NCI-H2029 treated with DMSO at 0.1 percent for 48 hours (cell line): ENCODE data around the gene ANGEL2.
"Not testable (repeated sequence)": the region's sequence is repeated elsewhere in the genome, so short reads cannot be mapped to it uniquely, and the experiment has no call there.

ENCODE experiments used
- DNase-seq: peaks from one replicate; lab custom pipeline; 2025; lab: John Stamatoyannopoulos, UW

Gene ANGEL2

GRCh38 chr1:213015099-213016050 is at the start of gene ANGEL2:
Gene ANGEL2, minus strand, starts transcription at chr1:213015867. Its CDS starts 196 bp downstream, at chr1:213015671.
- peak; percentile 79 for DNase-seq

- no peak for DNase-seq
These were observed 45.6 kb upstream of the ANGEL2 start for GRCh38 chr1:213061263-213061662.

GRCh38 chr1:213060836-213061235 is 45.2 kb upstream of the ANGEL2 start:
- no peak for DNase-seq

GRCh38 chr1:213057264-213058059 is 41.8 kb upstream of the ANGEL2 start:
- no peak for DNase-seq

- no peak for DNase-seq
These were observed 40.1 kb upstream of the ANGEL2 start for GRCh38 chr1:213055767-213056166.

GRCh38 chr1:213054733-213055591 is 39.3 kb upstream of the ANGEL2 start:
- no peak for DNase-seq

- DNase-seq = no peak
These were observed 38.5 kb upstream of the ANGEL2 start for GRCh38 chr1:213054142-213054541.

GRCh38 chr1:213053455-213053854 is 37.8 kb upstream of the ANGEL2 start:
- DNase-seq = no peak

- no peak for DNase-seq
These were observed 36.2 kb upstream of the ANGEL2 start for GRCh38 chr1:213051881-213052202.

GRCh38 chr1:213051127-213051880 is 35.6 kb upstream of the ANGEL2 start, which contains the start of gene RPS6KC1:
Gene RPS6KC1, plus strand, starts transcription at chr1:213051241. Its CDS starts 164 bp downstream, at chr1:213051405.
- DNase-seq = peak; percentile 54

GRCh38 chr1:213050745-213051126 is 35.1 kb upstream of the ANGEL2 start:
- DNase-seq = no peak

- DNase-seq = no peak
These were observed 33.6 kb upstream of the ANGEL2 start for GRCh38 chr1:213049232-213049631.

GRCh38 chr1:213045321-213046226 is 29.9 kb upstream of the ANGEL2 start:
- DNase-seq = not testable (repeated sequence)

- DNase-seq = no peak
These were observed 25.8 kb upstream of the ANGEL2 start for GRCh38 chr1:213041443-213041842.

- DNase-seq = no peak
These were observed 19.9 kb upstream of the ANGEL2 start for GRCh38 chr1:213035573-213035972.

GRCh38 chr1:213034713-213035112 is 19.0 kb upstream of the ANGEL2 start:
- DNase-seq = no peak

GRCh38 chr1:213032651-213033050 is 17.0 kb upstream of the ANGEL2 start:
- no peak for DNase-seq

GRCh38 chr1:213027024-213027423 is 11.4 kb upstream of the ANGEL2 start:
- not testable (repeated sequence) for DNase-seq

GRCh38 chr1:213020016-213020415 is 4.3 kb upstream of the ANGEL2 start:
- no peak for DNase-seq

GRCh38 chr1:213019450-213019849 is 3.8 kb upstream of the ANGEL2 start:
- no peak for DNase-seq
